Middle frontal gyrus (tissue), 1 donor: ENCODE measurements around the gene NPAS1.
A peak's percentile ranks its signal among the peaks of the same experiment; 100 is the strongest.
"Not testable (repeated sequence)": the region's sequence is repeated elsewhere in the genome, so short reads cannot be mapped to it uniquely, and the experiment has no call there.

Experiments
- DNase-seq: peaks from one replicate; pipeline ENCODE4 v3.0.0-alpha.2; 2015; ENCODE audit warnings: low spot score; ENCODE audit errors: extremely low spot score

The NPAS1 gene

DNA sequence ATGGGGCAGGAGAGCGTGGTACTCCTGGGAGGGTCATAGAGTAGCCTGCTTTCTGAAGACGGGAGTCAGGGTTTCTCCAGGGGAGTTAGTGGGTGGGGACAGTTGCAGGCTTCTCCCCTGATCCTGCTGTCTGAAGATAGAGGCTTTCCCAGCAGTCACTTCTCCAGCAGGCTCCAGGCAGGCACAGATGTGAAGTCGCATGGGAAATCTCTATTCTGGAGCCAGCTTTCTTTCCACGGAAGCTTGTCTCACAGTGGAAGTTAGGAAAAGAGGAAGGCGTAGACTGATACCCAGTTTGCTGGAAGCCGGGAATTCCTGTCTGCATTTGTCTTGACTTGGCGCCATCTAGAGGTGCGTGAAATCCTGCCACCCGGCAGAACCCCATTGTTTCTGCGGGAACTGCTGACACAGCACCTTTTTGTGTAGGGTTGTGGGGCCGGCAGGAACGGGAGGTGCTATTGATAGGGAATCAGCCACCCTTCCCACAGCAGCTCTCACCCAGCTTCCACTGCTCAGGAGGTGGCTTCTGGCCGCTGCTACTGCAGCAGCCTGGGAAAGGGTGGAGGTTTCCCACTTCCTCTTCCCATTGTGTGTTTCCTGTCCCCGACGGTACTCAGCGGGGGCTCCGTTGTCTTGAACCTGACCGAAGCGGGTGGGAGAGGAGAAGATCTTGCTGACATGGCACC is 28.5 kb upstream of the NPAS1 start:
- DNase-seq, result peak; percentile 75

- DNase-seq, result no peak
Measured at GRCh38 chr19:46992699-46993535, 26.7 kb upstream of the NPAS1 start.

DNA sequence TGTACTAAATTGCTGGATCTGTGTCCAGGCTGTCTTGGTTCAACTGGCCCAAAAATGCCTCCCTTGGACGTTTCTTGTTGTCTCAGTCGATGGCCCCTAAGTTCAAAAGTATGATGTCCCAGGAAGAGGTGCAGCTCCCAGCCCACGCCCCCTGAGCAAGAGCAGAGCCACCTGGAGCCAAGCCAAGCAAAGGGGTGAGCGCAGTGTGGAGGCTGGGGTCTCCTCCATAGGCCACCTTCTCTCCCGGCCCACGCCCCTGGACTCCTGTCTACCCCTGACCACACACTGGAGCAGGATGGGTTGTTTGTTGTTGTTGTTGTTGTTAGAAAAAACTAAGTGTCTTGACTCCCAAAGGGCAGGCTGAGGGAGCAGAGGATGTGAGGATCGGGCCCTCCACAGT is 26.0 kb upstream of the NPAS1 start:
- no peak for DNase-seq

DNA sequence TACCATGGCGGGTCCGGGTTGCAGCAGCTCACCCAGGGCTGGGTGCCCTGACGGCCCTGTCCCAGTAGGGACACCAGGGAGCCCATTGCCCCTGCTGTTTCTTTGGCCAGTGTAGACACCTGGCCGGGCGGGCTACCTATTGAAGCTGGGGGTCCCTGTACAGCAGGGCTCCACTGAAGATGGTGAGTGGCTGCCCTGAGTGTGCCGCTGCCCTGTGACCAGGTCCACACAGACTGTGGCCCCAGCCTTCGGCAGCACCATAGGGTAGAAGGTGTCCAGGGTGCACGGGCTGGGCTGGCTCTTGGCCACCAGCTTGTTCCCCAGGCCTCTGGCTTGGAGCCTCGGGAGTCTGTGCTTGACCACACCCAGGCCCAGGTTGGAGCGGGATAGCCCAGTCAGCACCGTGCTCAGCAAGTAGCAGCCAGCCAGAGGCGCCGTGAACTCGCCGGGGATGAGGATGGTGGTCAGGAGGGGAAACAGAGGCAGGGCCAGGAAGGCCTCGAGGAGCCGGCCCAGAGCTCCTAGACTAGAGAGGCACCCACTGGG is 25.4 kb upstream of the NPAS1 start:
- DNase-seq, result no peak

- no peak for DNase-seq
Measured at GRCh38 chr19:46995492-46995891, 24.1 kb upstream of the NPAS1 start.

DNA sequence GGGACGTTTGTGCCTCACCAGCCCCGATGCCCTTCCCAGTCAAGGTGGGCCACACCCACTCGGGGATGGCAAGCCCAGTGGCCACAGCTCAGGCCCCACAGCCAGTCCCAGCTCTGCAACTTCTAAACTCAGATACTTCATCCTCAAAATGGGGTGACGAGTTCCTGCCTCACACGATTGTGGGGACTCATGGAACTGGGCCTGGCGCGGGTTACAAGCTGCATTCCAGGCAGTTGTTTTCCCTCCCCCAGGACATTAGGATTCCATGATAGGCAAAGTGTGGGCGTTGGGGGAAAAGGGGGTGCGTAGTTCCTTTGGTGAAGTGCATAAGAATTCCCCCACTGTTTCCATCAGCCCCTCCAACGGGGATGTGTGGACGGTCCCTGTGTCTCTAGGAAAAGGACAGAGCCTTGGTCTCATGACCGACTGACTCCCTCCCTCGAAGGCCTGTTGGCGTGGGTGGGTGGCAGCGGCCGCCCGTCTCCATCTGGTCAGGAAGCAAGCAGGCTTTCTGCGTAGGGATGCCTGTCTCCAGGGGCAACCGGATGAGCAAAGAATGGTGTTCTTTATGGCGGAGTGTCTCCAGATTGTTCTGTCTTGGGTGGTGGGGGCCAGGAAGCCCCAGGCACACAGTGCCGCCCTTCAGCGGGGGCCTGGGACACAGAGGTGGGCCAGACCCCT is 21.1 kb upstream of the NPAS1 start:
- DNase-seq, result peak; percentile 24

- DNase-seq, result no peak
Measured at GRCh38 chr19:46999377-46999776, 20.3 kb upstream of the NPAS1 start.

DNA sequence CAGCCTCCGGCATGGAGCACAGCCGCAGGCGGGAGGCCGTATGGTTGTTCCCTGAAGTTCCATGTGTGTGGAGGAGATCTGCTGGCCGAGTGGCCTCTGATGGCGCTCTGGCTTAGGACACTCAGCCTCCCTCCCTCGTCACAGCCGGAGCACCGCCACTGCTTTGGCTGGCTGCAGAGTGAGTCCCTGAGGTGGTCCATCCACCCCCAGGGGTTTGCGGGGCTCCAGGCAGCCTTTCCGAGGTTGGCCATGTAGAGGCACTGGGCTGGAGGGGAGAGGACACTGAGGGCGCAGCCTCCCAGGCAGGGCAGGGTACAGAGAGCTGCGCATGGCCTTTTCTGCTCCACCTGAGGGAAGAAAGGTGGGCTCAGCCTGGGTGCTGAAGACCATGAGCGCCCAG is 19.8 kb upstream of the NPAS1 start:
- DNase-seq, result no peak

DNA sequence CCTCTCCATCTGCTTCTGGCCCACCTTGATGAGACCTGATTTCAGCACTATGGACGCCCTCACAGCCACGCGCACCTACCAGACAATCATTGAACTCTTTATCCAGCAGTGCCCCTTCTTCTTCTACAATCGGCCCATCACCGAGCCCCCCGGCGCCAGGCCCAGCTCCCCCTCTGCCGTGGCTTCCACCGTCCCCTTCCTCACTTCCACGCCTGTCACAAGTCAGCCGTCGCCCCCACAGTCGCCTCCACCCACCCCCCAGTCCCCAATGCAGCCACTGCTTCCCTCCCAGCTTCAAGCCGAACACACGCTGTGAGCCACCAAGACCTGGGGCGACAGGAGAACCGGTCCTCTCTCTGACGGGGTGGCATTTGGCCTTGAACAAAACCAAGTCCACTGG is 19.3 kb upstream of the NPAS1 start:
- DNase-seq, result no peak

- DNase-seq, result no peak
Measured at GRCh38 chr19:47001584-47001983, 18.1 kb upstream of the NPAS1 start.

DNA sequence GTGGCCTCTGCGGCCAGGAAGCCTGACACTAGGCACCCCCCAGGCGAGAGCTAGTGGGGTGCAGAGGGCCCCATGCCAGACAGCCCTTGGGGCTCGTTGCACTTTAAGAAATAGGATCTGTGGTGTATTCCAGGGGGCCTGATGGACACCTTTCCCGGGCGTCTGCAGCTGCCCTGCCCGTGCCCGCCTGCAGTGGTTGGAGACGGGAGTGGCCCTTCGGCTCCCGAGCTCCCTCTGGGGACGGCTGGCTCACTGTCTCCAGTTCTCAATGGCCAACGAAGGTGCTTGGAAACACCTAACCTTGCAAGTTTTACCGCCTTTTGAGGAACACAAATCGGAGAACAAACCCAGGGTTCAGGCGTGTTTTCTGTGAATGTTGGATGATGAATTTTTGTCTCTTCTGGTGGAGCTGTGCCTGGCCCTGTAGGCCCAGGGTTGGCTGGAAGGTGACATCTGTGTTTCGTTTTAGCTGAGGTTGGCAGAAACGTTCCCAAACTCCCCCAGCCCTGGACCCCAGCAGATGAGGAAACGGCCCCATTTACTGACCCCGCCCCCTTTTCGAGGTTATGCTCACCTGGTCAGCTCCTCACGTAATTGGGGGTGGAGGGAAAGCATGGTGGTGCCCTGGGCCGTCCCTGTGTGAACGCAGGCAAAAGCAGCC is 17.4 kb upstream of the NPAS1 start:
- no peak for DNase-seq

DNA sequence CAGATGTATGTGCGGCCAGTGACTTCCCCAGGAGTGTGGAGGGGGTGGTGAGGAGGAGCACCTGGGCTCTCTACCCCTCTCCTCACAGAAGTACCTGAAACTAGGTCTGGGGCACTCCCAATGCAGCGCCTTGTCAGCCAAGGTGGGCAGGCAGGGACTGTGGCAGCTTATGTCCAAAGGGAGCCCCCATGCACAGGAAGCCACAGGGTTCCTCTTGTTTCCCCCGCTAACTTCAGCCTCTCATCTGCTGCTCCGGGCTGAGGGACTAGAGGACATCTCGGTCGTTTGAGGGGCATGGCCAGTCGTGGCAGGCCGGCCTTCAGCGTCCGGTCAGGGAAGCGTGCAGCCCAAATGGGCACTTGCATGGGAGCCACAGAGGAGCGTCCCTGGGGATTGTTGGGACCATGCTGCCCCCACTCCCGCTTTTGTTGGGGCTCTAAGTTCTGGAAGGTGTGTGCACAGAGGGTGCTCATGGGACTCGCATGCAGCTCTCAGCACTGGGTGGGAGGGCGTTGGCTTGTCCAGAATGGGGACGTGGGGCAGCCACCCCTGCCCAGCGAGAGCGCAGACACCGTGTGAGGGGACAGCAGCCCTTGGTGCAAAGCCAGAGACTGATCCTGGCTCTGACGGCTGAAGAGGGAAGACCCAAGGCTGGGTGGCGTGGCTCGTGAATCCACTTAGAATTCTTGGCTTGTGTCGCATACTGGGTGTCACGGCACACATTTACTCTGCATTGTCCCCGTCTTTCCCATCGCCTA is 16.6 kb upstream of the NPAS1 start:
- no peak for DNase-seq

GRCh38 chr19:47003611-47004465 is 15.8 kb upstream of the NPAS1 start:
- no peak for DNase-seq

GRCh38 chr19:47005164-47005641 is 14.4 kb upstream of the NPAS1 start:
- no peak for DNase-seq

DNA sequence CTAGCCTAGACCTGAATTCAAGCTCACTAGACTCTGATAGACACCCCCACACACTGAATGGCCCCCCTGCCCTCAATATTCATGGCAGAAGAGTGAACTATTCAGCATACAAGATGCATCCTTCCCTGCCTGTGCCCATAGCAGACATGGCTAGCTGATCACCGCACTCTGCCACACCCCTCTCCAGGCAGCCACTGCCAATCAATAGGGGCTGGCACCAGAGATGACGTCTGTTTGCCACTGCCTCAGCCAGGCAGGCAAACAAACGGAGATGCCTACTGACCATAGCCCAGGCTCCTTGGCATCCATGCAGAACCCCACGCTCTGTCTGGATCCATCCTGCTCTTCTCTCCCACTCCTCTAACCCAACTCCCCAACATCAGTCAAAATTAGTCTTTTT is 13.8 kb upstream of the NPAS1 start:
- DNase-seq, result no peak

DNA sequence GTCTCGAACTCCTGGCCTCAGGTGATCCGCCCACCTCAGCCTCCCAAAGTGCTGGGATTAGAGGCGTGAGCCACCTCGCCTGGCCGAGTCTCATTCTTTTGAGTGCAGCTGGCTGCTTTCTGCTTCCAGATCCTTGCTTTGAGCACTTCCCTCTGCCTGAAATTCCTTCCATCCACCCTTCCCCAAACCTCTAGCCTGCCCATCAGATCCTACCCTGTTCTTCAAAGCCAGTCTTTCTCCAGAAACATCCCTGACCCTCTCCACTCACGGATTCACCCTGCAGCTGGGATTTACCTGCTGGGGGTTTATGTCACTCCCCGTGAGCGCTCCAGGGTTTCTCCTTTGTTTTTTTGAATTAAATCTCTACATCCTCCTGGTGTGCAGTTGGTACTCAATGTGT is 13.1 kb upstream of the NPAS1 start:
- DNase-seq, result no peak

- DNase-seq, result not testable (repeated sequence)
Measured at GRCh38 chr19:47010549-47010948, 9.1 kb upstream of the NPAS1 start.

DNA sequence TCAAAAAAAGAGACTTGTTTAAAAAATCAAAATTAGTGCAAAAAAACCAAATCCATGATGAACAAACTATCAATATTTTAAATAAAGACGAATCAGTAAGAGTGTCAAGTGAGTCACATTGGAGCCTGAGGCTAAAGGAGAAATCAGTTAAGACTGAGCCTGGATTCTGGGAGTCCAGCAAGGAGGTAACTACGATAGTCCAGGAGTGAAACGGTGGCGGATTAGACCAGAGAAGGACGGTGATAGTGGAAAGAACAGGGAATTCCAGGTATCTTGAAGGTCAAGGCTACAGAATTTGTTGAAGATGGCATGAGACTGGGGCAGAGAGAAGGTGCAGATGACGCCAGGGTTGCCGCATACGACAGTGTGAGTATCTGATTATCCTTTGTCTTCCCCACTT is 7.0 kb upstream of the NPAS1 start:
- no peak for DNase-seq

DNA sequence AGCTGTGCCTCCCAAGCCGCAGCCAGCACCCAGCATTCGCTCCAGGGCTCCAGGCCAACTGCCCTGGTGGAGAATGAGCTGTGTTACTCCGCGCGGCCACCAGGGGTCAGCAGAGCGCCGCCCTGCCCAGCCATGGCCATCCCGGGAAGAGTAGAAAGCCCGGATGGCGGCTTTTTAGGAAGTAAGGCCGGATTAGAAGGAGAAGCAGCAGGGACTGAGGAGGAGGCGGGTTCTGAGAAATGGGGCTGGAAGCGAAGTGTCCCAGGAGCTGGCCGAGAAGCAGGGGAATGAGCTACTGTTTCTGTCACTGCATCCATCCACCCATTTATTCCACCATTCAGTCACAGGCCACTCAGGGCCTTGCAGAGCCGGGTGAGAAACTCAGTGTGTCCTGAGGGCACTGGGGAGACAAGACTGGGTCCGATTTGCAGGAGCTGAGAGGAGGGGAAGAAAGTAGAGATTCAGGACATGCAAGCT is 6.6 kb upstream of the NPAS1 start:
- peak; percentile 57 for DNase-seq

- no peak for DNase-seq
Measured at GRCh38 chr19:47018923-47019322, 714 bp upstream of the NPAS1 start.
